GM15510 (cell line): ENCODE data around the gene NTN5.
A peak's percentile ranks its signal among the peaks of the same experiment; 100 is the strongest.

Experiments used
- POLR2A ChIP-seq: IDR thresholded peaks from 3 replicates; pipeline ENCODE4 v1.6.1; 2011; ENCODE audit warnings: borderline replicate concordance; ENCODE audit not compliant: insufficient read length; ENCODE audit errors: extremely low read depth

The NTN5 gene

GRCh38 chr19:48618916-48619691, 53.7 kb downstream of the NTN5 start, which contains the start of the genes RPL18 and SPHK2:
Gene RPL18 (minus strand): TSS chr19:48619178. CDS start chr19:48619143, 35 bp downstream.
Gene SPHK2 (plus strand): TSS chr19:48619506. CDS start chr19:48620515, 1,009 bp downstream.
- peak; percentile 97 for TF ChIP-seq POLR2A

GRCh38 chr19:48618278-48618915, 54.4 kb downstream of the NTN5 start:
- no peak for TF ChIP-seq POLR2A

DNA sequence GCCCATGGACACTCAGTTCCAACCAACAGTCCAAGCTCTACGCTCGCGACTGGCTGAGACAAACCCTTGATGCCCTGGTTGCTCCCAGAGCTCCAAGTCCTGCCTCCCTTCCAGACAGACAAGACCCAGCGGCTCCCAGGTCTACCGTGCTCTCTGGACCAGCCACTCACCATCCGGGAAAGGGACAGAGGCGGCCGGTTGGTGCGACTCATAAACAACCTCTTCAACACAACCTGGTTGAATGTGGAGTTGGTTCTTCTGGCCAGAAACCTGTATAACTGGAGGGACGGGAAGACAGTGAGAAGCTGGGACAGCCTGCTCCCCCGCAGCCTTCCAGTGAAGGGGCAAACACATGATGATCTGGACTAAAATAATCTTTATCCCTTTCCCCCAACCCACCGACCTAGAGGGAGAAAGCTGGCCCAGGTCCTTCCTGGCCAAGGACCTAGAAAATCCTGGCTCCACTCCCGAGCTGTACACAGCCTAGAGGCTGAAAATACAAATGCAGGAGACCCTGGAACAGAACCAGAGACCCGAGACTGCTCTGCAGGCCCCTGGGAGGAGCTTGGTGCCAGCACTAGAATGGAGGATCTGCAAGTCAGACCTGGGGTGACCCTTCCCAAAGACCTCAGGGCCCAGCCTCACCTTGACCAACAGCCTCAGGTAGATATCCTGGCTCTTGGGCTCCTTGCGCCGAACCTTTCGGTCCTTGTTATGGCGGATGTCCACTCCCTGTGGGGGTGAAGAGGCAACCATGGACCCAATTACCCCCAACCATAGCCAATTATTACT, 55.5 kb downstream of the NTN5 start:
- TF ChIP-seq POLR2A: no peak

DNA sequence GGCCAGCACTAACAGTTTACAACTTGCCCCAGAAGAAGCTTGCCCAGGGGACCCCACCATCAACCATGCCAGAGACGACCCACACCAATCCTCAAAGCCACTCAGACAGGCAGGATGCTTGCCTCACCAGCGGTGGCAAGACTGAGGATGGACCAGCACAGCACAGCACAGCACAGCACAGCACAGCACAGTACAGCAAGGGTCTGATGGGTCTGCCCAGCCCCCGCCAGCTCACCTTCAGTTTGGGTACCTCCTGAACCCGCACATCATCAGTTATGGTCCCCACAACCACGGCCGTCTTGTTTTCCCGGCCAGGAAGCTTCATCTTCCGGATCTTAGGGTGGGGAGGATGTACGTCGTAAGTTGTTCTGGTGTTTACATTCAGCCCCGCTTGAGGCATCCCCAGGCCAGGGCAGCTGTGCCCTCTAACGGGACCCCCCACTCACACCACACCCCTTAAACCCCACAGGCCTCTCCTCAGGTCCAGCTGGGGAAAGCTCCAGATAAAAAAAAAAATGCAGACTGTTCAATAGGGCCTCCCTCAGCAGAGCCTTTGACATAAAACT, 56.2 kb downstream of the NTN5 start:
- TF ChIP-seq POLR2A: peak; percentile 22

DNA sequence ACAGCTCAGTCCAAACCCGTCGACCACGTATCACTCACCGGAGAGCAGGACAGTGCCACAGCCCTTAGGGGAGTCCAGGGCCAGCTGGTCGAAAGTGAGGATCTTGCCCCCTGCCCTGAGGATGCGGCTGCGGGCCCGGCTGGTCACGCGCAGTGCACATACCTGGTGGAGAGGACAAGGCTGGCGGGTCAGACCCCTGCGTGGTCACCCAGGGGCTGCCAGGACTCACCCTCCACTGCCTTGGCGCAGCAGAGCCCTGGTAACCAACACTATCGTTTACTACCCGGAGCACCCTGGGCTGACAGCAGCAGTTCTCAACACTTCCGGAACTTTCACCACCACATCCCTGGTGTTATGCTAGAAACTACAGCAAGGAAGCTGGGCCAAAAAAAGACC, 56.8 kb downstream of the NTN5 start:
- TF ChIP-seq POLR2A: no peak

DNA sequence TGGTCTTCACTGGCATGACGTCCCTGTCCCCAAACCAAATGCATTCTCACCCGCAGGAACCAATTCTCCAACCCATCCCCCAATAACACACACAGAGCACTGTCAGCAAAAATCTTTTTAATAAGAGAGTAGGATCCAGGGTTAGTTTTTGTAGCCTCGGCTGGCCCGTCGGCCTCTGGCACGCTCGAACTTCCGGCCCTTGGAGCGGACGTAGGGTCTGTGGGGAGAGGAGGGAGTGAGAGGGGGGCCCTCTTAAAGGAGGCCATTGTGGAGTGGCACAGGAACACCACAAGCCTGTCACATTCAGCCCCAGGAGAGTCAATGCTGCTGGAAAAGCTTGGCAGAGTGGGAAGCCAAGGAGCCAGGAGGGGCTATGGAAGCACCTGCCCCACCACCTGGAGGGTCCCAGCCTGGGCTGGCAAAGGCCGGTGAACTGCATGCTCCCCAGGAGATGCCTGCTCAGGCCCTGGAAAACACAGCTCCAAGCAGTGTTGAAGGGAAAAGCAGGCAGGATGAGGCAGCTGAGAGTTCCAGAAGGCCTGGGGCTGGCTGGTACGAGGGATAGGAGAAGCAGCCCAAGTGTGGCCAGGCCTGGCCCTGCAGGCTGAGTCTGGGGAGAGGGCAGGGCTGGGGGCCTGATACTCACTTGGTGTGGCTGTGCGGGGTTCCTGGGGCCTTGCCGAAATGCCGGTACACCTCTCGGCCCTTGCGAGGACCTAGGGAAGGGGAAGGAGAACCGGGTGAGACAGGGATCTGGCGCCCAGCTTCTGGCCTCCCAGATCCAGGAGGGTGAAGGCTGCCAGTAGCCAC, 57.4 kb downstream of the NTN5 start:
- no peak for TF ChIP-seq POLR2A

DNA sequence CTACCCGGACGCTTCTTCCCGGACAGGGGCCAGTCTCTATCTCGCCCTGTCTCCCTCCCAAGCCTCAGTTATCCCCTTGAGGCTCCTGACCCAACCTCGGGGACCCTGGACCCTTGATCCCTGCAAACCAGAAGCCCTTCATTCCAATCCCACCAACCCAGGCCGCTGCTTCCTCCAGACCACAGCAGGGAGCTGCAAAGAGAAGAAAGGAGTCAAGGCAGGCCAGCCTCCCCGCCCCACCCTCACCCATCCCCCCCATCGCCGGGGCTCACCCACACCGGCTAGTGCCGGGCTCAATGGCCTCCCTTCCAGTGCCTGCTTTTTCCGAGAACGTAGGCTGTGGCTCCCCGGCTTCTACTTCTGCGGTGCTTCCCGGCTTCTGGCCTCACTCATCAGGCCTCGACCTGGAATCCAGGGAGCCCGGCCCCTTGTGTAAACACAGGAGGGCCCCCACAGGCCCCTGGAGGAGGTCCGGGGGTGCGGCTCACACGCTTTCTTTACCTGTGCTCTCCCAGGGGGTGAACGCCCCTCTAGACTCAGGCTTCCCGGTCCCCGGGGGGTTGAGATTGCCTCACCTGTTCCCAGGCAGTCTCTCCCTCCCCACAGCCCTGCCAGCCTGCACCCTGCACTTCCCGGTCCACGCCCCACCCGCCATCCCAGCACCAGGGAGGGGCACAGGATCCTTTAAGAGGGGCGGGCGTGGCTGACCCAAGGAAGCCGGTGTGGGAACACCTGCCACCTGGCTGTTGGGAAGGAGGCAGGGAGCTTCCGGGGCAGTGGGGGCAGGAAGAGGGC, 58.2 kb downstream of the NTN5 start, which contains the start of gene FAM83E:
Gene FAM83E, minus strand, starts transcription at position 641 of the 795 bp plus-strand sequence. CDS start 1,704 bp downstream, outside the sequence.
- TF ChIP-seq POLR2A: no peak

GRCh38 chr19:48613852-48614435, 58.9 kb downstream of the NTN5 start:
- peak; percentile 19 for TF ChIP-seq POLR2A

DNA sequence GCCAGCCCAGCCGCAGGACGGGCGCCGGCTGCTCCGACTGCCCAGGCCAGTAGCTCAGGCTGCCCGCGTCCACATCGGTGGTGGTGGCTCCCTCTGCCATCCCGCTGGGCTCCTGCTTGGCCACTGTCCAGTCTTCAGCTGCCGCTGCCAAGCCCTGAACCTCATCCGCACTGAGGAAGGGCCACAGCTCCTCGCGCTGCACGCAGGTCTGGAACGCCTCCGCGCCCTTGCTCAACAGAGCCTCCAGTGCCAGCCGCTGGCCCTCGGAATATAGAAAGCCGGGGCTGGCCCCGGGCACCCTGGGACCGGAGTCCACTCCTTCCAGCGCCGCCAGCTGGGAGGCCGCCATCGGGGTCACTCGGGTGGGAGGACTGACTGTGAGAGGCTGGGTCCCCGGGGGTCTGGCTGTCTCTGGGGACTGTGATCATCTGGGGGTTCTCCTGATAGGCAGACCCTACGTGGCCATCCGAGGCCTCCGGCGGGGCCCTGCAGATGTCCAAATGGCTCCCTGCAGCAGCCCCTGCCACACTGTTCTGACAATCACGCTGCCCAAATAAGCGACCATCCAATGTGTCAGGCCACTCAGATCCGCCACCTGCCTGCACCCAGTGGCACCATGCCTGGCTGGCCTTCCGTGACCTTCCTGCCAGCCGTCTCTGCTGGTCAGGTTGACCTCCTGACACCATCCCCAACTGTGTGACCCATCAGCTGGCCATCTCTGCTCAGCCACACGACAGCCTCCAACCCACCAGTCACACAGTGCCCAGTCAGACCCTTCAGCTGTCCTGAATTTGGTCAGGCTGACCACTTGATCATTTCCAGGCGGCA, 59.6 kb downstream of the NTN5 start:
- no peak for TF ChIP-seq POLR2A

GRCh38 chr19:48611872-48612271, 60.9 kb downstream of the NTN5 start:
- TF ChIP-seq POLR2A: no peak
